ENCODE measurements around the gene PDE7B. TPM values are rescaled to one million over a fixed set of nuclear protein-coding genes. Genes with fewer than 3 reads are reported as not detected.

Gene PDE7B
- total and polyA plus RNA-seq, 8 donors = 1.3 to 4.7 (median 3.6) TPM

GRCh38 chr6:135941275-135942025 lies 89.9 kb downstream of the PDE7B start:
- H3K27ac ChIP-seq = no peak overlapping the region
- H3K4me1 ChIP-seq = no peaks in the 10 kb centered on the region
- ATAC-seq (no peak), DNase-seq (no peak)
- no peaks in the 10 kb centered on the region for H3K36me3 ChIP-seq
- no peaks in the 10 kb centered on the region for H3K27me3 ChIP-seq
- no peaks in the 10 kb centered on the region for H3K9me3 ChIP-seq
- TF ChIP-seq, protein P1, sequence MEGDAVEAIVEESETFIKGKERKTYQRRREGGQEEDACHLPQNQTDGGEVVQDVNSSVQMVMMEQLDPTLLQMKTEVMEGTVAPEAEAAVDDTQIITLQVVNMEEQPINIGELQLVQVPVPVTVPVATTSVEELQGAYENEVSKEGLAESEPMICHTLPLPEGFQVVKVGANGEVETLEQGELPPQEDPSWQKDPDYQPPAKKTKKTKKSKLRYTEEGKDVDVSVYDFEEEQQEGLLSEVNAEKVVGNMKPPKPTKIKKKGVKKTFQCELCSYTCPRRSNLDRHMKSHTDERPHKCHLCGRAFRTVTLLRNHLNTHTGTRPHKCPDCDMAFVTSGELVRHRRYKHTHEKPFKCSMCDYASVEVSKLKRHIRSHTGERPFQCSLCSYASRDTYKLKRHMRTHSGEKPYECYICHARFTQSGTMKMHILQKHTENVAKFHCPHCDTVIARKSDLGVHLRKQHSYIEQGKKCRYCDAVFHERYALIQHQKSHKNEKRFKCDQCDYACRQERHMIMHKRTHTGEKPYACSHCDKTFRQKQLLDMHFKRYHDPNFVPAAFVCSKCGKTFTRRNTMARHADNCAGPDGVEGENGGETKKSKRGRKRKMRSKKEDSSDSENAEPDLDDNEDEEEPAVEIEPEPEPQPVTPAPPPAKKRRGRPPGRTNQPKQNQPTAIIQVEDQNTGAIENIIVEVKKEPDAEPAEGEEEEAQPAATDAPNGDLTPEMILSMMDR (IDR thresholded peaks at IDR 0.05) = no peak
- intact Hi-C loops (cut with DNase I) = no loop called here
- no peak overlapping the region for H3K4me3 ChIP-seq

DNA sequence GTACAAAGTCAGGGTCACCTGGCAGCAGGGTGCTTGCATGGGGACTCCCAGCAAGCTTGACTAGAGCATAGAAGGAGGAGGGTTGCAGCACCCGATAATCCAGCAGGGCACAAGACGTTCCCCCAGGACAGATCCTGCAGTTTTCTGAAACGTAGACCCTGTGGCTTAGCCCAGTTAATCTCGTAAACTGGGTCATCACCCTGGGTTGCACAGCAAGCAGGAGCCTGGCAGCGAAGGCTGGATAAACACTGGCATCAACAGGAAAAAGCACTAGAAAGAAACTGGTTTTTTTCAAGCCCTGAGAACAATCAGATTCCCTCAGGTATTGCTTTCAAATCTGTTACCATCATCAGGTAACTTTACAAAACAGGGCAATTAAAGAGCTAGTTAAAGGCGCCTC lies 92.6 kb downstream of the PDE7B start:
- intact Hi-C loops (cut with DNase I) = no loop called here
- no peak overlapping the region for H3K27ac ChIP-seq
- DNase-seq = no peak
- H3K36me3 ChIP-seq = no peaks in the 10 kb centered on the region
- TF ChIP-seq, protein P1 (IDR thresholded peaks at IDR 0.05) = no peak
- H3K27me3 ChIP-seq = no peaks in the 10 kb centered on the region
- H3K9me3 ChIP-seq = no peaks in the 10 kb centered on the region
- no peaks in the 10 kb centered on the region for H3K4me1 ChIP-seq
- ATAC-seq = no peak
- H3K4me3 ChIP-seq = no peak overlapping the region

GRCh38 chr6:135946674-135947073 lies 95.2 kb downstream of the PDE7B start:
- H3K27me3 ChIP-seq = no peaks in the 10 kb centered on the region
- TF ChIP-seq, protein P1 (IDR thresholded peaks at IDR 0.05) = no peak
- no peak for ATAC-seq
- H3K36me3 ChIP-seq = no peaks in the 10 kb centered on the region
- no peak for DNase-seq
- H3K27ac ChIP-seq = no peak overlapping the region
- H3K9me3 ChIP-seq = no peaks in the 10 kb centered on the region
- no peak overlapping the region for H3K4me3 ChIP-seq
- intact Hi-C loops (cut with DNase I) = no loop called here
- no peaks in the 10 kb centered on the region for H3K4me1 ChIP-seq

GRCh38 chr6:135950669-135951068 lies 99.2 kb downstream of the PDE7B start:
- Histone ChIP-seq H3K9me3 (no peaks in the 10 kb centered on the region), H3K4me3 (no peak overlapping the region), H3K27ac (no peak overlapping the region), H3K36me3 (no peaks in the 10 kb centered on the region), H3K4me1 (peaks cover 0 to 5% of the 10 kb centered on the region in 2 donors), H3K27me3 (no peaks in the 10 kb centered on the region)
- DNase-seq (no peak), ATAC-seq (no peak)
- intact Hi-C loops (cut with DNase I) = no loop called here
- TF ChIP-seq, protein P1 (IDR thresholded peaks at IDR 0.05) = no peak

GRCh38 chr6:135951169-135951568 lies 99.7 kb downstream of the PDE7B start:
- intact Hi-C loops (cut with DNase I) = no loop called here

More at GRCh38 chr6:135951169-135951568, 99.7 kb downstream of the PDE7B start:
- DNase-seq (no peak), ATAC-seq (no peak)
- Histone ChIP-seq H3K4me3 (no peak overlapping the region), H3K4me1 (peaks cover 0 to 5% of the 10 kb centered on the region in 2 donors), H3K27ac (no peak overlapping the region), H3K9me3 (no peaks in the 10 kb centered on the region), H3K36me3 (no peaks in the 10 kb centered on the region), H3K27me3 (no peaks in the 10 kb centered on the region)
- TF ChIP-seq, protein P1 (IDR thresholded peaks at IDR 0.05) = no peak
